Measurements from ENCODE around the gene RPL6. TPM values are rescaled to one million over a fixed set of nuclear protein-coding genes. Genes with fewer than 3 reads are reported as not detected.

The RPL6 gene
- total RNA-seq, 1 donor from 2014 or later = 982 TPM

DNA sequence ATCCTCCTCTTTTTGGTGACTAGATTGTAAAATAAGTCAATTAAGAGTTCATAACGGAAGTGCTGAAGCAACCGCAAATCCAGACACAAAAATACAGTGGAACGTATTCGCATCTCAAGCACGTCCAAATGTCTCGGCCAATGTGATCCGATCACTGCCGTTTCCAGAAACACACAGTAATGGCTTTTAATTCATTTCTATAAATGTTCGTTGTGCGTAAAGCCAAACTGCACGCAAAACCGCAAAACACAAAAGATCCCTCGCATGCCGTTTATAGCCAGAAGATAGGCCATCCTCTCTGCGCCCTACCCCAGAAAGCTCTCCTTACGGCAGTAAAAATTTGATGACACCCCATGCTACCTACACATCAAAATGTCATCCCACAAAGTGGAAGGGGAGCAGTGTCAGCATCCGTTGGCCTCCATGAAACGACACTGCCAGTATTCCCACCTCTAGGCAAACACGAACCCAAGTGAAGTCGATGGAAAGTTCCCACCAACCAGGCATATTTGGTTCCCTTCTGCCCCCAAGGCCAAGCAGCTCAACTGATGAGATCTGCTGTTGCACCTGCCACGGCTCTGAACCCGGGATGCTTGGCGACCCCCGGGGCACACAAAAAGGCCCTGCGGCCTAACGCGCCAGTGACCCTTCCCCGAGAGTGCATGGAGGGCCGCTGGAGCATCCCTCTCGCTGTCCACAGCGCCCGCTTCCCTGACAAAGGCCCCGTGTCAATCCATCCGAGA, 28.6 kb downstream of the RPL6 start:
- DNase-seq (ENCODE audit: low spot score) = no peak

DNA sequence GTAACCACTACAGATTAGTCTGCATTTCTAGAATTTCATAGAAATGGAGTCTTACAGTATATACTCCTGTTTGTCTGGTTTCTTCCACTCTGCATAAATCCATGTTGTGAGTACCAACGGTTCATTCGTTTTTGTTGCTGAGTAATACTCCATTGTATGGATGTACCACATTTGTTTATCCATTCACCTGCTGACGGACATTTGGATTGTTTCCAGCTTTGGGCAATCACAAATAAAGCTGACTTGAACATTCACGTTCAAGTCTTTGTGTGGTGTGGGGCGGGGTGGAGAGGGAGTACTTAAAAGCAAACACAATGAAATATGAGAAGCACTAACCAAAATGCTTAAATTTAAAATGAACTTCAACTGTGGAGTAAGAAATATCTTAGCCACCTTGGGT, 34.3 kb downstream of the RPL6 start:
- no peak for DNase-seq (ENCODE audit: low spot score)

- DNase-seq (ENCODE audit: low spot score) = no peak
Measured at GRCh38 chr12:112374166-112374740, 35.2 kb downstream of the RPL6 start.

DNA sequence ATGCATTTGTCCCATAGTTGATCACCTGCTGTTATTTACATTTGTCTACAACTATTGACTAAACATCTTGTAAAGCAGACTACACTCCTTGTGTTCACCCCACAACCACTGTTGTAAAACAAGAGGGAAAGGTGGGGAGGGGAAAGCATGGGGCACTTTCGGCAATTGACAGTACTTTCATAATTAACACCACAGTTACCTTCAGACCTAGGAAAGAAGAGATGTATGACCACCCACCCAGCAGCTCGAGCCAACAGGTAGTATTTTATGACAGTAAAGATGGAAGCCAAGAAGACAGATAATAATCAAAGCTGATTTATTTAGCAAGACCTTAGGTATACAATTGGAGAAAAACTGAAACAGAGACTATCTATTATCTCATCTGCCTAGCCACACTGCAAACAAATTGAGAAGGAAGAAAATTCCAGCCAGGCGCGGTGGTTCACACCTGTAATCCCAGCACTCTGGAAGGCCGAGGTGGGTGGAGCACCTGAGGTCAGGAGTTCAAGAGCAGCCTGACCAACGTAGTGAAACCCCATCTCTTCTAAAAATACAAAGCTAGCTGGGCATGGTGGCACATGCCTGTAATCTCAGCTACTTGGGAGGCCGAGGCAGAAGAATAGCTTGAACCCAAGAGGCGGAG, 38.4 kb downstream of the RPL6 start:
- no peak for DNase-seq (ENCODE audit: low spot score)

DNA sequence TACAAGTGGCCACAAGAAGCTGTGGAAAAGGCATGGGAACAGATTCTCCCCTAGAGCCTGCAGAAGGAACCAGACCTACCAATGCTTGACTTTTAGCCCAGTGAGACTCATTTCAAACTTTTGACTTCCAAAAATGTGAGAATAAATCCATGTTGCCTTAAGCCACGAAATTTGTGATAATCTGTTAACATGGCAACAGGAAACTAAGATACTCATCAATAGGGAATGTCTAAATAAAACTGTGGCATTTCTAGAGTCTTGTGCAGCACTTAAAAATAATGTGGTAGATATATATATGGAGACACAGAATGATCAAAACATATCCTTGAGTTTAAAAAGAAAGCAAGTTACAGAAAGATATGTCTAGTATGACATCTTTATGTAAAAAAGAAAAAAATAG, 39.2 kb downstream of the RPL6 start:
- no peak for DNase-seq (ENCODE audit: low spot score)

DNA sequence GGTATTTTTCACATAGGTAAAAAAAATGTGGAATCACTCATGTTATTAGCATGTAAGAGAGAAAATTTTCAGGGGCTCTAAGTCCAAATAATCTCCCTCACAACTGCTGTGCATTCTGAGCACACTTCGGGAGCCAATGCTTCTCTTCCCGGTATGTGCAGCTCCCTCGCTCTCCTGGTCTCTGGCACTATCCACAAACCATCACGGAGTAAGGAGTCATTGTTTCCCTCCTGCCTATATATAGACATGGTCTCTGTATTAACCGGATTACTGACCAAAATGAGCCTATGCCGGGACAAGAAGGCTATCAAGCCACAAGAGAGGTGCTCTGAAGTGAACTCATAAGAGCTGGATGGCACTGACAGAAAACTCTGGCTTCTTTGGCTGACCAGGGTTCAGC, 40.5 kb downstream of the RPL6 start:
- no peak for DNase-seq (ENCODE audit: low spot score)

DNA sequence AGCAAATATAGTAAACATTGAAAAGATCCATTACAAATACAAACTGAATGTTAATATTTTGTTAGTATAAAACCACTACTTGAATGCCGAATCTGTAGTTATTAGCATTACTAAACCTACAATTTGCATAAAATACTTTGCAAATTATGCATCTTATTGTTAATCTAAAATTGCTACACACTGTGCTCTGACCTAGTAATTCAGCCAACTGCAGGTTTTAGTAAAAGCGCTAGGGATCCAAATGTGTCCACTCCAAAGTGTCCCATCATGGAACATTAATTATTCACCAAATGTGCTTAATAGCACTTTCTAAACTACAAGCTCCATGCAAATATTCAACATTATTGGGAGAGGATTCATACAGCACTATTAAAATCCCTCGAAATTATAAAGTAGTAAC, 41.4 kb downstream of the RPL6 start:
- no peak for DNase-seq (ENCODE audit: low spot score)

DNA sequence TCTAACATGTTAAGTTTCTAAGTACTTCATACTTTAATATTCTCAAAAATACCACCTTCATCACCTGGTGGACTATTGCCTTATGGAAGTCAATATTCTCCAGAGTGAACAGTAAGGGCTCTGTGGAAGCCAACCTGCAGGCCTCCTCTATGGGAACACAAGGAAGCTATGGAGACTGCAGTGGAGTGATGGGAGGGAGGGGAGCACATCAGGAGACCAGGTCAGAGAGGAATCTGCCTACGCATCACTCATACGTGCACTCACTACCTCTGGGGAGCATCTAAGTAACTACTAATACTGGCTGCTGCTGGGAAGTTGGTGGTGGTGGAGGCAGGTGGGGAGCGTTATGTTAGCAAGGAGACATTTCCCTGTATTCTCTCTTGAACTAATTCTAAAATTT, 47.1 kb downstream of the RPL6 start:
- DNase-seq (ENCODE audit: low spot score) = no peak

DNA sequence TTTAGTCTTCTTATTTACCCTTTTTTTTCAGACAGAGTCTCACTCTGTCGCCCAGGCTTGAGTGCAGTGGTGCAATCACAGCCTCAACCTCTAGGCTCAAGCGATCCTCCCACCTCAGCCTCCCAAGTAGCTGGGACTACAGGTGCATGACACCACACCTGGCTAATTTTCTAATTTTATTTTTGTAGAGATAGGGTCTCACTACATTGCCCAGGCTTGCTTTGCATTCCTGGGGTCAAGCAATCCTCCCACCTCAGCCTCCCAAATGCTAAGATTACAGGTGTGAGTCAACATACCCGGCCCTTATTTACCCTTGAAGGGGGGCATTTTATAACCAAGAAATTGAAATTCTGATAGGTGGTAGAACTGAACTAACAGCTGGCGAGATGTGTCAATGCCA, 48.1 kb downstream of the RPL6 start:
- no peak for DNase-seq (ENCODE audit: low spot score)

- no peak for DNase-seq (ENCODE audit: low spot score)
Measured at GRCh38 chr12:112359290-112359689, 50.1 kb downstream of the RPL6 start.

DNA sequence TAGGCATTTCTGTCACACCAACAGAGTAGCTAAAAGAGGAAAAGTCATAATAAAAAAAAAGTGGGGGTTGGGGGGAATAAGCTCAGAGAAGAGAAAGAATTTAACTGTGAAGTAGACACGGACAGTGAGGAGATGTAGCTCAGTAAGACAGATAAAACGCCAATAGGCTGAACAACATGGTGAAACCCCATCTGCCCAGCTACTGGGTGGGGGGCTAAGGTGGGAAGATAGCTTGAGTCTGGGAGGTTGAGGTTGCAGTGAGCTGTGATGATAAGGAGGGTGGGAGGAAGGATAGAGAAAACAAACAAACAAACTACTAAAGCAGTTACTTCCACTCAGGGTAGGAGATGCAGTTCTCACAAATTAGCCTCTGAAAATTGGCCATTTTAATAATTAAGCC, 52.2 kb downstream of the RPL6 start:
- no peak for DNase-seq (ENCODE audit: low spot score)

Other genes starting within 250 kb of the RPL6 start
- gene HECTD4, start 27.2 kb downstream of the RPL6 start, total RNA-seq = 37.0 TPM
- gene PTPN11, start 9.3 kb upstream of the RPL6 start, total RNA-seq = 167 TPM

Data from mesenteric fat pad (tissue), 1 donor.